HAP-1 (cell line): Measurements from ENCODE around the gene AOPEP.

Experiments used
- DNase-seq, 2 experiments: peaks; one replicate each; pipeline ENCODE4 v3.0.0-alpha.2; 2016 to 2020; ENCODE audit warnings: low spot score in 2 of 2
- H3K27me3 ChIP-seq: fragments of 250-450 bp; sonication (Bioruptor Pico); 2 replicates; pipeline ENCODE4 v1.5.1; 2020; ENCODE audit warnings: low read depth, mild to moderate bottlenecking, moderate library complexity
- H3K36me3 ChIP-seq: fragments of 250-450 bp; sonication (Bioruptor Pico); replicated peaks from 2 replicates; pipeline ENCODE4 v1.5.1; 2020; ENCODE audit warnings: mild to moderate bottlenecking
- H3K4me1 ChIP-seq: fragments of 250-450 bp; sonication (Bioruptor Pico); 2 replicates; pipeline ENCODE4 v1.5.1; 2020; ENCODE audit warnings: mild to moderate bottlenecking
- H3K4me3 ChIP-seq: fragments of 250-450 bp; sonication (Bioruptor Pico); 2 replicates; pipeline ENCODE4 v1.5.1; 2020; ENCODE audit warnings: mild to moderate bottlenecking, moderate library complexity
- H3K9me3 ChIP-seq: fragments of 250-450 bp; sonication (Bioruptor Pico); 2 replicates; pipeline ENCODE4 v1.5.1; 2020; ENCODE audit warnings: mild to moderate bottlenecking, moderate library complexity
- in situ Hi-C: fragments of 300-500 bp; cut with MboI; formaldehyde crosslinking; loops from 3 replicates; pipeline ENCODE4 v1.14.3; 2020; ENCODE audit warnings: low sequenced_read_pairs, inconsistent platforms, mixed read lengths

Gene AOPEP

GRCh38 chr9:95004411-95005277, 278.1 kb downstream of the AOPEP start:
- peak in 1 of 2 experiments; percentile 76 for DNase-seq
- in situ Hi-C loops: no loop called here
- Histone ChIP-seq H3K27me3 (no peaks in the 10 kb centered on the region), H3K4me3 (peak overlapping the region; percentile 55), H3K4me1 (peaks cover 11% of the 10 kb centered on the region), H3K36me3 (no peaks in the 10 kb centered on the region), H3K9me3 (no peaks in the 10 kb centered on the region)

- no peaks in the 10 kb centered on the region for H3K36me3 ChIP-seq
- peaks cover 15% of the 10 kb centered on the region for H3K4me1 ChIP-seq
- H3K9me3 ChIP-seq: no peaks in the 10 kb centered on the region
- H3K27me3 ChIP-seq: no peaks in the 10 kb centered on the region
- in situ Hi-C loops: no loop called here
- H3K4me3 ChIP-seq: peak overlapping the region; percentile 50
- DNase-seq: peak in 1 of 2 experiments; percentile 16
Measured at GRCh38 chr9:95005278-95006143, 279.0 kb downstream of the AOPEP start.

- in situ Hi-C loops: no loop called here
- H3K27me3 ChIP-seq: no peaks in the 10 kb centered on the region
Measured at GRCh38 chr9:95007226-95007869, 280.8 kb downstream of the AOPEP start.

GRCh38 chr9:95008151-95008771, 281.8 kb downstream of the AOPEP start:
- no peak overlapping the region for H3K4me3 ChIP-seq

More at GRCh38 chr9:95007226-95007869, 280.8 kb downstream of the AOPEP start:
- DNase-seq: no peak
- Histone ChIP-seq H3K4me1 (peaks cover 16% of the 10 kb centered on the region), H3K36me3 (no peaks in the 10 kb centered on the region), H3K9me3 (no peaks in the 10 kb centered on the region), H3K4me3 (no peak overlapping the region)

GRCh38 chr9:95009459-95009858, 283.0 kb downstream of the AOPEP start:
- H3K4me1 ChIP-seq: peaks cover 16% of the 10 kb centered on the region
- no peak overlapping the region for H3K4me3 ChIP-seq
- in situ Hi-C loops: no loop called here
- H3K9me3 ChIP-seq: no peaks in the 10 kb centered on the region
- H3K36me3 ChIP-seq: no peaks in the 10 kb centered on the region
- DNase-seq: no peak
- no peaks in the 10 kb centered on the region for H3K27me3 ChIP-seq

More at GRCh38 chr9:95008151-95008771, 281.8 kb downstream of the AOPEP start:
- Histone ChIP-seq H3K9me3 (no peaks in the 10 kb centered on the region), H3K4me1 (peaks cover 16% of the 10 kb centered on the region), H3K27me3 (no peaks in the 10 kb centered on the region), H3K36me3 (no peaks in the 10 kb centered on the region)
- DNase-seq: no peak
- in situ Hi-C loops: no loop called here

GRCh38 chr9:95010431-95010838, 283.9 kb downstream of the AOPEP start:
- in situ Hi-C loops: no loop called here
- DNase-seq: peak in 1 of 2 experiments; percentile 46
- no peaks in the 10 kb centered on the region; the same call in 1 of the 2 replicates for H3K36me3 ChIP-seq
- H3K4me3 ChIP-seq: no peak overlapping the region
- H3K4me1 ChIP-seq: peaks cover 16% of the 10 kb centered on the region
- H3K27me3 ChIP-seq: no peaks in the 10 kb centered on the region
- no peaks in the 10 kb centered on the region for H3K9me3 ChIP-seq

- in situ Hi-C loops: no loop called here
- DNase-seq: no peak
- no peak overlapping the region for H3K4me3 ChIP-seq
- peaks cover 5% of the 10 kb centered on the region for H3K4me1 ChIP-seq
- H3K9me3 ChIP-seq: no peaks in the 10 kb centered on the region
- H3K36me3 ChIP-seq: peaks cover under 1% of the 10 kb centered on the region
- no peaks in the 10 kb centered on the region for H3K27me3 ChIP-seq
Measured at GRCh38 chr9:95012035-95012708, 285.7 kb downstream of the AOPEP start.

- in situ Hi-C loops: no loop called here
- Histone ChIP-seq H3K36me3 (peaks cover 8% of the 10 kb centered on the region), H3K4me3 (no peak overlapping the region), H3K9me3 (no peaks in the 10 kb centered on the region), H3K27me3 (no peaks in the 10 kb centered on the region), H3K4me1 (peaks cover 6% of the 10 kb centered on the region)
- DNase-seq: no peak
Measured at GRCh38 chr9:95012902-95013301, 286.4 kb downstream of the AOPEP start.

GRCh38 chr9:95014917-95015316, 288.4 kb downstream of the AOPEP start:
- no peak overlapping the region for H3K4me3 ChIP-seq
- H3K4me1 ChIP-seq: peaks cover 12% of the 10 kb centered on the region
- no peaks in the 10 kb centered on the region for H3K9me3 ChIP-seq
- no peaks in the 10 kb centered on the region for H3K27me3 ChIP-seq
- H3K36me3 ChIP-seq: peaks cover 13% of the 10 kb centered on the region
- in situ Hi-C loops: no loop called here
- no peak for DNase-seq

GRCh38 chr9:95015569-95015968, 289.1 kb downstream of the AOPEP start:
- peaks cover 17% of the 10 kb centered on the region for H3K36me3 ChIP-seq
- DNase-seq: no peak
- H3K9me3 ChIP-seq: no peaks in the 10 kb centered on the region
- H3K4me1 ChIP-seq: peaks cover 7% of the 10 kb centered on the region
- no peak overlapping the region for H3K4me3 ChIP-seq
- in situ Hi-C loops: no loop called here
- no peaks in the 10 kb centered on the region for H3K27me3 ChIP-seq

- no peak overlapping the region for H3K4me3 ChIP-seq
- H3K4me1 ChIP-seq: peaks cover 6% of the 10 kb centered on the region; the same call in 1 of the 2 replicates
- H3K27me3 ChIP-seq: no peaks in the 10 kb centered on the region
- DNase-seq: no peak
- H3K9me3 ChIP-seq: no peaks in the 10 kb centered on the region
- H3K36me3 ChIP-seq: peaks cover 17% of the 10 kb centered on the region
- in situ Hi-C loops: no loop called here
Measured at GRCh38 chr9:95017062-95017461, 290.6 kb downstream of the AOPEP start.

GRCh38 chr9:95017661-95018060, 291.2 kb downstream of the AOPEP start:
- Histone ChIP-seq H3K9me3 (no peaks in the 10 kb centered on the region), H3K4me3 (no peak overlapping the region), H3K36me3 (peaks cover 17% of the 10 kb centered on the region), H3K4me1 (peaks cover 6% of the 10 kb centered on the region; the same call in 1 of the 2 replicates), H3K27me3 (no peaks in the 10 kb centered on the region)
- in situ Hi-C loops: no loop called here
- no peak for DNase-seq
